Peyer's patch (tissue), 4 donors: ENCODE measurements around the gene CHST8.

Experiments used
- POLR2A ChIP-seq, 2 donors: fragments of 450-650 bp; IDR thresholded peaks; one replicate each; pipeline ENCODE4 v1.5.1; 2017; ENCODE audit warnings: antibody characterized with exemption in 2 of 2, mild to moderate bottlenecking in 2 of 2, moderate library complexity in 2 of 2
- TF ChIP-seq, protein P1 (sequence below), 6 experiments: fragments of 450-650 bp in 4 of 6; fragments of 200-600 bp in 2 of 6; sonication (generic) in 1 of 6; IDR thresholded peaks; one replicate each; pipeline ENCODE4 v1.5.1; 2017 to 2019; ENCODE audit warnings: antibody characterized with exemption in 6 of 6, mild to moderate bottlenecking in 3 of 6, moderate library complexity in 1 of 6

DNA sequence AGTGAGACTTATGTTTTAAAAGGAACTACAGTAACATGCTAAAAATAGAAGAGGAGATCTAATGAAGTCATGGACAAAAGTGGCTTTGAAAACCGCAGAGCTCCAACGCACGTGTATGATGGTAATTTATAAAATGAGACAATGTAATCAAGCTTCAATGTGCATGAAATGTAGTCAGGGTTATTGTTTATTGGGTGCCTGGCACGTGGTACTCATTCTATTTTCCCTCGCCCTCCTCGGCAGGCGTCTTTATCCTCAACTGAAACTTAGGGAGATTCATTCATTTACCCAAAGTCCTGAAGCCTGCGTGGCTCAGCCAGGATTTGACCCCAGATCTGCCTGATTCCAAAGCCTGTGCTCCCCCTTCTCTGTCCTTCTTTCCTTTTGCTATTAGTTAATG, 79.8 kb downstream of the CHST8 start:
- no peak for TF ChIP-seq POLR2A (IDR thresholded peaks at IDR 0.05)
- TF ChIP-seq, protein P1, sequence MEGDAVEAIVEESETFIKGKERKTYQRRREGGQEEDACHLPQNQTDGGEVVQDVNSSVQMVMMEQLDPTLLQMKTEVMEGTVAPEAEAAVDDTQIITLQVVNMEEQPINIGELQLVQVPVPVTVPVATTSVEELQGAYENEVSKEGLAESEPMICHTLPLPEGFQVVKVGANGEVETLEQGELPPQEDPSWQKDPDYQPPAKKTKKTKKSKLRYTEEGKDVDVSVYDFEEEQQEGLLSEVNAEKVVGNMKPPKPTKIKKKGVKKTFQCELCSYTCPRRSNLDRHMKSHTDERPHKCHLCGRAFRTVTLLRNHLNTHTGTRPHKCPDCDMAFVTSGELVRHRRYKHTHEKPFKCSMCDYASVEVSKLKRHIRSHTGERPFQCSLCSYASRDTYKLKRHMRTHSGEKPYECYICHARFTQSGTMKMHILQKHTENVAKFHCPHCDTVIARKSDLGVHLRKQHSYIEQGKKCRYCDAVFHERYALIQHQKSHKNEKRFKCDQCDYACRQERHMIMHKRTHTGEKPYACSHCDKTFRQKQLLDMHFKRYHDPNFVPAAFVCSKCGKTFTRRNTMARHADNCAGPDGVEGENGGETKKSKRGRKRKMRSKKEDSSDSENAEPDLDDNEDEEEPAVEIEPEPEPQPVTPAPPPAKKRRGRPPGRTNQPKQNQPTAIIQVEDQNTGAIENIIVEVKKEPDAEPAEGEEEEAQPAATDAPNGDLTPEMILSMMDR (IDR thresholded peaks at IDR 0.05): no peak
